Activated gamma-delta T cell treated with Interleukin-2 at 50 U/mL for 16 hours (primary cell): Measurements from ENCODE around the gene ATPAF1.
A peak's percentile ranks its signal among the peaks of the same experiment; 100 is the strongest.

Experiments used
- DNase-seq: peaks from one replicate; pipeline ENCODE4 v3.0.0-alpha.2; 2020

Gene ATPAF1

DNA sequence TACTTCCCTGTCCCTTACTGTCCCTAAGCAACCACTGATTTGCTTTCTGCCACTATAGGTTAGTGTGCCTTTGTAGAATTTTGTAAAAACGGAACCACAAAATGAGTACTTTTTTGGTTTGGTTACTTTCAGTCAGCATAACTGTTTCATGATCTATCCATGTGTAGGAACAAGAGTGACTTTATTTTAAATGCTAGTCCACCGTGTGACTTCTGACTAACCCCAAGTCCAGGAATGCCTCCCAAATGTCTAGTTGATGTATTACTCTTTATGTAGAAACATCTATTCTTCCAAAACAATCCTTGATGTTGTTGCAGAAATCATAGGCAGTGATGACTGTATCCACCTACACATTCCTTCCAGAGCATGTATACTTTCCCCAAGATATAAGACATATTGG lies 21.3 kb downstream of the ATPAF1 start:
- DNase-seq, result no peak

DNA sequence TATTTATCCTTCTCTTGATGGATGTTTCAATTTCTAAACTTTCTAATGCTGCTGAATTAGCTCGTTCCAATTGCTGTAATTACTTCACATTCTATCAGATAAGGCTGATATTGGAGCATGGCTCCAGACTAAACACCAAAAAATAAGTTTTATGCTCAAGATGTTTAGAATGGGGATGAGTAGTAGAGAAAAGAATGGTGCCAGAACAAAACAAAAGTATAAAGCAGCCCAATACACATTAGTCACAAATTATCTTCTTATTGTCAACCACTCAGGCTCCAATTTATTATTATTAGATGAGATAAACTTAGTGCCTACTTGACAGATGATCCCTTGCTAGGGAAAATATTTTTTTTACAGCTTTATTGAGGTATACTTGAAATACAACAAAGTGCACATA lies 21.8 kb downstream of the ATPAF1 start:
- DNase-seq, result no peak

DNA sequence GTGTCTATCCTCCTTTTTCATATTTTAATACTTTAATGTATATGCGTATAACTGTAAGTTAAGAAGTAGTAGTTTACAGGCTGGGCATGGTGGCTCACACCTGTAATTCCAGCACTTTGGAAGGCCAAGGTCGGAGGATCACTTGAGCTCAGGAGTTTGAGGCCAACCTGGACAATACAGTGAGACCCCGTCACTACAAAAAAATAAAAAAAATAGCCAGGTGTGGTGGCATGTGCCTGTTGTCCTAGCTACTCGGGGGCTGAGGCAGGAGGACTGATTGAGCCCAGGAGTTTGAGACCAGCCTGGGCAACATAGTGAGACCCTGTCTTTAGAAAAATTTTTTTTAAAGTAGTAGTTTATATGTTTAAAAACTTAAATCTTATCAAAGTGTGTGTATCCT lies 22.3 kb downstream of the ATPAF1 start:
- DNase-seq, result no peak

DNA sequence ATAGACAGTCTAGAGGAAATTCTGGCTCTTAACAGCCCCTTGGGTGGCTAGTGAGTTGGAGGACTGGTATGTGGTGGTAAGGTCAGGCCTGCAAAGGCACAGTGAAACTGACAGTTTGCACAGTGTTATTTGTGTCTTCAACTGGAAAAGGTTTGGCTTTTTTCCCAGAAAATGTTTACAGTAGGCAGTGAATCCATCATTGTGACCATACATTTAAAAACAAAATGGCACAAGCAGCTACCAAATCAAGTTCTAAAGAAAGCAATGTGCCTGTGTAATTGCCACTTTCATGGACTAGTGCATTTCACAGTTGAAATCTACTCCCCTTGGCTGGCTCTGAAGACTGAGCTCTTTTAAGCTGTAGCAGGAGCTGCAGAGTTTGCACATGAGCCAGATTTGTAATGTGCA lies 24.8 kb downstream of the ATPAF1 start:
- DNase-seq, result no peak

DNA sequence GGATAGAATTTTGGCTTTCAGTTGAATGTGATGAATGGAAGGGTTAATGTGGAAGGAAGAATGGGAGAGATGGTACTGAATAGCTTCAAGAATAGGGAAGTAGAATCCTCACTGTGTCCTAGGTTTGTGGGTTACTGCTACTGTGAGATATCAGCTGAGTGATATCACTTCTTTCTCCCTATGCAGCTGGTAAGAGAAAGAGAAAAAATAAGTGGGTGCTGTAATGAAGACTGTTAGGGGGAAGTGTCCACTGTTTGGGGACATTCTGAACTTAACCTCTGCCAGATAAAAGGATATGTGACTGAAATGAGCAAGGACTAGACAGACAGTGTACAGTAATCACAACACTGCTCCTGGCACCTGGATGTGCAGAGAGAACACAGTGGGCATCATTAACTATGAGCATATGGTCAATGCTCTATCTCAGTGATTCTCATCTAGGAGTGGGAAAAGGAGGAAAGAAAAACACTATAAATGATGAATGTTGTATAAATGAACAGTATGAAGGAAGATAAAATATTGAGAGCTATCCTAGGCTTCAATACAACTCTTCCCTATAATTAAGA lies 26.0 kb downstream of the ATPAF1 start:
- DNase-seq, result no peak

DNA sequence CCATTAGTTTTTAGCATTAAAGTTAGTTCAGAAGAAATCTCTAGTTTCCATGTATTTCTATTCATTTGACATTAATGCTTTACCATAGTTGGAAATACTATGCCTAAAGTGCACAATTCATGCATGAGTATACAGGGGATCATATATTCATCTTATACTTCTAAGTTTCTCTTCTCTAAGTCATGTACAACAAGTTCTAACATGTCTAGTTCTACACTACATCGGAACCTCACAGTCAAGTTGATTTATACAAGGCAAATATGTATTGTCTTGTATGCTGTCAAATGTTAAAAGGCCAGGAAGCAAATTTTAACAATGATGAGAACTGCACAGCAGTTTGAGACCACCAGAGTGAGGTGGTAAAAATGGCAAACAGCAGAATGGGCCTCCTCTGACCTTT lies 28.6 kb downstream of the ATPAF1 start:
- no peak for DNase-seq

DNA sequence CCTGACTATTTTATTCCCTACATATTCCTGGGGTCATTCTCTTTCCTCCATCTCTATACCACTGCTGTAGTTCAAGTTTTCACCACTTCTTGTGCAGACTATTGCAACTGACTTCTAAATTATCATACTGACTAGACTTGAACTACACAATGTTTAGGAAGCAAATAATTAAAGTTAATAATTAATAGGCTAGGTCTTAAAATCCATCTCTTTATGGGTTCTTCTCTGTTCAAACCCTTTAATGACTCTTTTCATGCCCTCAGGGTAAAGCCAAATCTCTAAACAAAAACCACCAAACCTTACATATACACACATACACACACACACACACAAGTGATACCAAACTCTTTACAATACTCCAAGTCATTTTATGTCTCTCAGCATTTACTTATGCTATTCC lies 29.2 kb downstream of the ATPAF1 start:
- no peak for DNase-seq

DNA sequence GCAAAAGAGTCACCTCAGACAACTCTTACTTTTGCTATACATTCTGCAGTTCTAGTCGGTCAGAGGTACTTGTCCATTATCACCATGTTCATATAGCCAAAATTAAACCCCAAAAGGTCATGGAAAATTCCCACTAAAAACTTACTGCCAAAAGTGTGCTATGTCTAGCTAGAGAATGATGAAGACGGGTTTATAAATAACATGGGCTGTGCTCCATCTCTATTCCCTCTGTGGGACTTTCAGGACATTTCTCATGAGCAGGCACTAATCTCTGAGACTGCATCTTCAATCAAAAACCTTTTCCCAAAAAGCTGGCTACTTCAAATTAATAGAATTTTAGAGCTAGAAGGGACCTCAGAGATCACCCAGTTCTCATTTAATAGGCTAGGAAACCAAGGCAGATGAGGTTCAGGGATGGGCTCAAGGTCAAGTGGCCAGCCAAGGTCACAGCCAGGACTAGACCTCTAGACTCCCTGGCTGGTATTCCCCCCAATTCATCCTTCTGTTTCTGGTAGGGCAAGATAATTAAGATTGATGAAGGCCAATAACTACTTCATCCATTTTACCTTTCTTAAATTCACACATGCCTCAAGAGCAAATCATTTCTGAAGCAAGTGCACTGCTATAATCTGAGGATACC lies 30.6 kb downstream of the ATPAF1 start:
- no peak for DNase-seq

DNA sequence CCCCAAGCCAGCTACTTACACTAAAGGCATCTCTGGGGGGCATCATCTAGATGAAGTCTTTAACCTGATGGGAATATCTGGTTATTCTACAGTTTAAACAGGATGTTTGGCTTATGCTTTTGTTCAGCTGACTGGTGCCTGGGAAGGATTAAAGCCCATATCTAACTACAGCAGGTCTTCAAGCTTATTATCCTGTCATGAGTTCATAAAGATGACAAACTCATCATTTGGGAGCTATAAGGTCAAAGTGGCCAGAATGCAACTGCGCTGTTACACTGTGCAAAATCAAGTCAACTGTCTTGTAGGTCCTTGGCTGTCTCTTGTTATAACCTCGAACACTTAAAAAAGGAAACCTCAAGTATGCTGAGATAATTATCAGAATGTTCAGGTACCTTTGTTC lies 33.0 kb downstream of the ATPAF1 start:
- no peak for DNase-seq

DNA sequence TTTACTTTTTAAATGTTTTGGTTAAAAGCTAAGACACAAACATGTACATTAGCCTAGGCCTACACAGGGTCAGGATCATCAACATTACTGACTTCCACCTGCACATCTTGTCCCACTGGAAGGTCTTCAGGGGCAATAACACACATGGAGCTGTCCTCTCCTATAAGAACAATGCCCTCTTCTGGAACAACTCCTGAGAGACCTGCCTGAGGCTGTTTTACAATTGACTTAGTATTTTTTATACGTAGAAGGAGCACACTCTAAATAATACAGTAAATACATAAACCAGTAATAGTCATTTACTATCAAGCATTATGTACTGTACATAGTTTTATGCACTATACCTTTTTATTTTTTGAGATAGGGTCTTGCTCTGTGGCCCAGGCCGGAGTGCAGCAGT lies 37.4 kb downstream of the ATPAF1 start:
- no peak for DNase-seq

DNA sequence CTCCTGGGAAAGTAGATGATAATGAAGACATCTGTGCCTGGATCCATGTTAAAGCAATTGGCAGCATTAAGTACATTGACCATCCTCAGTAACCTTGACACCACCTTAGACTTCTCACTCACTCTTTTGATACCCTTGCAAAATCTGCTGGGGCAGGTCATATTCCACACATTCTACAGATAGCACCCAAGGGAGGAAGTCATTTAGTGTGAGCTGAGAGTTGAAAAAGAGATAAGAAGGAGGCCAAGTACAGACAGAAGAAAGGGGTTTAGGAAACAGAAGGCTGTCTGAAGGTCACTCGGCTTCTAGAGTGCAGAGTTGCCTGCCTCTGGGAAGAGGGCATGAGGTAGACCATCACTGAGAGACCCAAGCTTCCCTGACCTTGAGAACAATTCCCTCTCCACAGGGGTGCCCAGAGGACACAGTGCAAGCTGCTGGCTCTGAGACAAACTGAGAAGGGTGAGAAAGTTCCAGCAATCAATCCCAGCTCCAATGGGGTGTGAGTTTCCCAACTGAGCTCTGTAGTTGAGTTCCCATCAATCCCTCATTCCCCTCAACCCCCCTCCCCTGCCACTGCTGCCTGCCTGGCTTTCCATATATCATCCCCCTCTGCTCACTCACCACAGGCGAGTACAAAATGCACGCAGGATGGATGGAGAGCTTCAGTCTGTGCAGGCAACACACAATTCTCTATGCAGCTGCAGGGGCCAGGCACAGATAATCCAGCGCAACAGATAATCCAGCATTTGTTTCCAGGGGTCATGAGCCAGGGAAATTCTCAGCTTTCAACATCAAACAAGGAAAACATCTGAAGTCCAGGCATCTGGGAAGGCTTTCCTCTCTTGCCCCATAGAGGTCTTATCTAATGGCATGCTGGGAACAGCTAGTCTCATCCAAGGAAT lies 44.2 kb downstream of the ATPAF1 start:
- DNase-seq, result no peak

DNA sequence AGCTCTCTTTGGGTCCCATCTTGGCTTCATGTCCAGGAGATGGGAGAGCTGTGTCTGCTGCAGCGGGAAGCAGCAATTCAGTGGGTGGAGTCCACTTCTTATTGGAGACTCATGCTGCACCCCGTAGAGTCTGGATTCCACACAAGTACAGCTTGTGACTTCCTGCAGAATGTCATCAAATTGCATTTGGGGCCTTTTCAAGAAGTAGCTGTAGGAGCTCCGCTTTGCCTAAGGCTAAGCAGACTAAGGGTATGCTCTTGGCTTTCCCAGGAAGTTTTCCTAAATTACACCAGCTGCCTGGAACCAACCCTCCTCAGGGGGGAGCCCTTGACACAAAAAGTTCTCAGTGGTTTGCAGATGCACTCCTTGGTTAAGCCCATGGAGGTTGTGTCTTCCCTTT lies 45.8 kb downstream of the ATPAF1 start:
- DNase-seq, result no peak

DNA sequence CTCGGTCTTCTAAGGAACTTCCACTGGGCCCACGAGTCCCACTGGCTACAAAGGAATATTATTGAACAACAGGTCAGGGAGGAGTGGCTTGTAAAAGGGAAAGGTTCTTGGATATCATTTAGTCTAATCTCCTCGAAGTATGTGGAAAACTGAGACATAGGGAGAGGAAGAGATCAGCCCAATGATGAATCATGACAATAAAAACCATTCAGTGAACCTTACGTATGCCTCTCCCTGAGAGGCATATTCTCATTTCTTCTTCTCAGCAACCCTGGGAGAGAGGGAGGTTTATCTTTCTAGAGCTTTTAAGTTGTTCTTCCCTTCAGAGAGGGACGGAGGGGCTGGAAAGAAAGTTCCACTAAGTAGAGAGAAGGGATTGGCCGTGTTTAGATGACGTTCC lies 46.2 kb downstream of the ATPAF1 start:
- no peak for DNase-seq

DNA sequence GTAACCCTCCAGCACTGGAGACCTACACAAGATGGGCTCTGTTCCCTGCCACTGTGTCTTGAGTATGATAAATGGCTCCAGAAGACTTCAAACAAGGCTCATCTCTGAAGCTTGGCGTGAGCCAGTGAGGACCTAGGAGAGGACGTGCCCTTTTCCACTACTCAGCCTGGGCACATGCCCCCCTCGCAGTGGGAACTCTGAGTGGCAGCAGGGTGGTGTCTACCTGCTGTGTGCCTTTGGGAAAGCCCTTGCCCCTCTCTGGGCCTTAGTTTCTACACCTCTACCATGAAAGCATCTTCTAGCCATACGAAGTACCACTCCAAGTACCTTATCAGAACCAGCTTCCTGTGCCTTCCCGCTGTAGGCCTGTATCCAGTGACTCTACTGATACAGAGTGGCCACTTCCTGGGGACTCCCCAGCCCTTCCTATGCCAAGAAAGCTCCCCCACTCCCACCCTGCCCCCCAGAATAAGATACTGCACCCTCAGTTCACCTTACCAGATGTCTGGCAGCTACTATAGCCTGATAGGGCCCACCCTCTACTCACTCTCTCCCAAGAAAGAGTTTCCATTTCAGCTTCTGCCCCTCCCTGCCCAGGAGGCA lies 48.4 kb downstream of the ATPAF1 start:
- no peak for DNase-seq

DNA sequence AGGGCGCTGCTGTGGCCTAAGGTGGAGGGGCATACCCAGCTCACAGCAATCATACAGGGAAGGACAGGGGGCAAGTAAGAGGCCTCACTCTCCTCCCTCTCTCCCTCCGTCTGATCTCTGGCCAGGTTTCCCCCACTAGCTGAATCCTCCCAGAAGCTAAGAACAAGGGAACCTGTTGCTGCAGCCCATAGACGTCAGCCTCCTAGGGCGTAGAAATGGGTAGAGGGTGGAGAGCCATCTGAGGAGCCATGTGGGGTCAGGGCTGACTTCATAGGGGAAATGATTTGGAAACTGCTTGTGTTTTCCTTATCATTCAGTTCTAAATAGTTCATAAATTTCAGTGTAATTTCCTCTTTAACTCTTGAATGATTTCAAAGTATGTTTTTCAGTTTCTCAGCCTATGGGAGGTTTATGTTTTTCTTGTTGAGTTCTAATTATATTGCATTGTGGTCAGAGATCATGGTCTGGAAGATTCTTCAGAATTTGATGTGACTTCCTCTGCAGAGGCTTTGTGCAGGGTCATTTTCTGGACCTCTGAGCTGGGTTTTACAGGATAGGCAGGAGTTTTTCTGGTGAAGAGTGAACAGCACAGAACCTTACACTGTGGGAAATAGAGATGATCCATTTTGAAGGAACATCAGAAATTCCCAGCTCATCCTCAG lies 49.3 kb downstream of the ATPAF1 start:
- DNase-seq, result no peak

DNA sequence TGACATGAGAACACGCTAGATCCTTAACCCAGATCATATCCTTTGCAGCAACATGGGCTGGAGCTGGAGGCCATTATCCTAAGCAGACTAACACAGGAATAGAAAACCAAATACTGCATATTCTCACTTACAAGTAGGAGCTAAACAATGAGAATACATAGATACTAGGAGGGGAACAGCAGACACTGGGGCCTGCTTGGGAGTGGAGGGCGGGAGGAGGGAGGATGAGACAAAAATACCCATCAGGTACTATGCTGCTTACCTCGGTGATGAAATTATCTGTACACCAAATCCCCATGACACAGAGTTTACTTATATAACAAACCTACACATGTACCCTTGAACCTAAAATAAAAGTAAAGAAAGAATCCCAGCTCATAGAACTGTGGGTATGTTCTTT lies 50.3 kb downstream of the ATPAF1 start:
- DNase-seq, result no peak

DNA sequence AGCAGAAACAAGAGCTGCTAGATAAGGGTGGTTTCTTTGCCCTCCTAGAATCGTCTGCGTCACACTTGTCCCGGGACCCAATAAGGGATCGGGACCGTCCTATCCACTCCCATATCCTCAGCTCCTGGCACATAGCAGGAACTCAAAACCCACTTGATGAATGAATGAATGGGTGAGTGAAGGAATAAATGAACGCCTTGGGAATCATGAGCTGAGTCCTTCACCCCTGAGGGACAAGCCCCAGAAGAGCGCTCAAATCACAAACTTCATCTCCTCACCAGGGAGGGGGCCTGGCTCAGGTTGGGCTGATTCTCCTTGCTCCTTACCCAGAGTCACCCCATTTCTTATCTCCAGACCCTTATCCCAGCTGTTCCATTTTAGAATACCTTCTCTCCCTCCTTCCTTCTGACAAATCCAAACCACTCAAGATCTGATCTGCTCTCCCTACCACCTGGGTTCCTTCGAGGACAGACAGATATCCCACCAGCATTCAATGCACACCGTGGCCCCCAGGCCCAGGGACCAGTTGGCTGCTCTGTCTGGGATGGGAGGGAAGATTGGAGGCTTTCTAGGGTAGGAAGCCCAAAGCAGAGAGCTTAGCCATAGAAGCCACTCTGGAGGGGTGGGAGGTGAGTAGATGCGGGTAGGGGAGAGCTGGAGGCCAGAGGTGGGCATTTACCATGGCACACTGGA lies 50.9 kb downstream of the ATPAF1 start:
- DNase-seq, result no peak

DNA sequence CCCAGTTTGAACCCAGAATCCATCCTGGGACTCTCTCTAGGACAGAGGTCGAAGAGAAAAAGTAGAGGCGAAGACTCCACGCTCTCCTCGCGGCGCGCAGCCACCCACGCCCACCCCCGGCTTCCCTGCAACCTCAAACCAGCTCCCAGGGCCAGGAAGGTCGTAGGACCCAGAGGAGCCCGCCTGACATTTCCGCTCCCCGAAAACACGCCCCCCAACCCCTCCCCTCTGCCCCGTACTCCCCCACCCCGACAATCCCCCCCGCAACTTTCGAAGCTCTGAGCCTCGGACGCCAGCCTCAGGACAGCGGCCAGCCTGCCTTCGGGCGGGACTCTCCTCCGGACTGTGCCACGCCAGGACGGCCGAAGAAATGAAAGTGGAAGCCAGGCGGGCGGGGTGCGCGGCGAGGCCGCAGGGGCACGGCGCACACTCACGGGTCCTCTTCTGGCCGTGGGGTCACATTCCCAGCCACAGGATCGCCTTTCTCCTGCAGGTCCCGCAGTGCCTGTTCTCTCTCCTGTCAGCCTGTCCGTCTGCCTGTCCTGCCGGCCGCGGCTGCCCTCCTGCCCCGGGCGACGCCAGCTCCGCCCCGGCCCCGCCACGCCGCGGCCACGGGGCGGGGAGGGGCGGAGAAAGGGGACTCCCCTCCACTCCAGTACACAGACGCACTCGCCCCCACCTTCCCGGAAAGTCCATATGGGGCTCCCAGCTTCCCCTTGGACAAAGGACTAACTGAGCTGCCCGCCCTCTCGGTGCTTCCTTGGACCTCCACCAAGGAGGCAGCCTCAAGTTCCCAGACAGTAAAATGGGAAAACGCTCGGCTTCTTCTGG lies 51.7 kb downstream of the ATPAF1 start, which contains the start of gene MOB3C:
MOB3C (minus strand) TSS at position 535 of the 831 bp plus-strand sequence. CDS start 3,490 bp downstream, outside the sequence.
- DNase-seq, result peak; percentile 62

DNA sequence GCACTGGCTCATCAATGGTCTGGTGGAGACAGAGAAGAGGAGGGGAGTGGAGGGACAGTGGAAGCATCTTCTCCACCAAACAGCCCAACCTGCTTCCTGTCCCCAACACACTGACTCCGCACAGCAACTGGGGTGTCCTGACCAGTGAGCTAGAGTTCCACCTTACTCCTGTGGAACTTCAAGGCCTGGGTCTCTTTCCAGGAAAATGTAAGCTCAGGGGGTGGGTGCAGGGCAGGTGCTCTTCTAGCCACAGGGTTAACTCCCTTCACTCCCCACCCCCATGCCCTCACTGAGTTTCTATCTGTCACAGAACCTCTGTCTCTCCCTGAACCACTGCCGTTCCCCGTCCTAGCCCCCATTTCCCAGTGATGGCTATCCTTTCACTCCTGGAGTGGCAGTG lies 52.4 kb downstream of the ATPAF1 start:
- no peak for DNase-seq

DNA sequence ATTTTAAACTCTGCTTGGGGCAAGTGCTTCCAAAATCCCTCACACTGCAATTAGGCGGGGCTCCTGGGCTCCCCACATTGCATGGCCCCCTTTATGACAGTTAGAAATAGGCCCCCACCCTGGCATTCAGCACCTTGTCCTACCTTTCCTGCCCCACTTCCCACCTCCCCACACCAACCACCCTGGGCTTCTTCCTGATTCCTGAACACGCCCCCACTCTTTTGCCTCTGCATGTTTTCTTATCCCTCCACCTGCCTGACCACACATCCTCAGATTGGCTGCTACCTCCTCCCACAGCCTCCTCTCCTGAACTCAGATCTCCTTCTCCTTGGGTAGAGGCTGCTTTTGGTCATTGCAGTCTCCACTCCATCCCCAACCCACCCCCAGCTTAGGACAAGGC lies 53.1 kb downstream of the ATPAF1 start:
- no peak for DNase-seq

DNA sequence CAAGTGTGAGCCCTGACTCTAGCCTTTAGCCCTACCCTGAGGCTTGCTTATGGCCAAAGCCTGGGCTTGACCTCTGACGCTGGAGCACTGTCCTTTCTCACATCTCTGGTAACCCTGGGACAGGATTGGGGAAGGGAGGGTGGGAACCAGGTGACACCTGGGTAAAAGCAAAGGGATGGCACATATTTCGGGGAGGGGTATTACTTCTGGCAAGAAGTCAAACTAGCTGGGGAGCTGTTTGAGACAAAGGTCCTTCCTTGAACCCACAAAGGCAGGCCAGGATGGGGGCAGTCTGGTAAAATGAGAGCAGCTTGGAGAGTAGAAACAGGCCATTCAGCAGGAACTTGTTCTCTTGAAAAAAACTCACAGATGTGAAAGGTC lies 53.6 kb downstream of the ATPAF1 start:
- DNase-seq, result no peak
